Panc1 (cell line): ENCODE results near the gene KLHL2. TPM values are rescaled to one million over a fixed set of nuclear protein-coding genes. Genes with fewer than 3 reads are reported as not detected.
"Not testable (repeated sequence)": the region's sequence is repeated elsewhere in the genome, so short reads cannot be mapped to it uniquely, and the experiment has no call there.

Source experiments
- ATAC-seq: fragments of 200-7000 bp; cut with Tn5 transposase; 2 replicates; pipeline ENCODE4 v1.9.1; 2020; ENCODE audit warnings: mild to moderate bottlenecking, moderate library complexity
- BruUV-seq: library from RNA; stranded (reverse); fragments of 400-500 nt; replicated peaks from 2 replicates; lab custom pipeline; 2021; lab: Mats Ljungman, UMichigan
- CTCF ChIA-PET: fragments of 300-600 bp; sonication (Branson Sonifier 250); formaldehyde crosslinking; loops from one replicate; lab custom pipeline; 2022; ENCODE audit warnings: antibody characterized with exemption; lab: Charles Lee
- POLR2A ChIA-PET: fragments of 300-600 bp; sonication (Branson Sonifier 250); formaldehyde crosslinking; loops from one replicate; lab custom pipeline; 2022; ENCODE audit warnings: antibody characterized with exemption; lab: Charles Lee
- DNase-seq: peaks from one replicate; pipeline ENCODE4 v3.0.0-alpha.2; 2010; ENCODE audit warnings: low read depth, low spot score
- H3K27ac ChIP-seq: 2 replicates; pipeline ENCODE4 v1.5.1; 2011; ENCODE audit warnings: mild to moderate bottlenecking, low read length, inconsistent platforms
- H3K27me3 ChIP-seq: fragments of 200-500 bp; sonication (Bioruptor generic); 2 replicates; pipeline ENCODE4 v1.6.0; 2014; ENCODE audit warnings: low read length, inconsistent platforms; ENCODE audit not compliant: control insufficient read depth, insufficient read depth
- H3K36me3 ChIP-seq: fragments of 200-500 bp; sonication (Bioruptor generic); 2 replicates; pipeline ENCODE4 v1.5.1; 2014; ENCODE audit warnings: inconsistent platforms, mild to moderate bottlenecking, low read length, moderate library complexity; ENCODE audit not compliant: control insufficient read depth, insufficient read depth
- H3K4me1 ChIP-seq: 2 replicates; pipeline ENCODE4 v1.5.1; 2011; ENCODE audit warnings: inconsistent platforms, mild to moderate bottlenecking, low read length, moderate library complexity; ENCODE audit not compliant: control insufficient read depth, insufficient read depth
- H3K4me3 ChIP-seq, 2 experiments: 2 replicates each; pipeline ENCODE4 v1.5.1; 2011 to 2012; ENCODE audit warnings: low read depth in 2 of 2, low read length in 2 of 2, mild to moderate bottlenecking in 2 of 2, inconsistent platforms in 1 of 2, moderate library complexity in 1 of 2
- H3K9me3 ChIP-seq: fragments of 200-500 bp; sonication (Bioruptor generic); 2 replicates; pipeline ENCODE4 v1.5.1; 2014; ENCODE audit warnings: low read depth, mild to moderate bottlenecking, inconsistent platforms, low read length, moderate library complexity; ENCODE audit not compliant: control insufficient read depth, insufficient read depth
- CTCF ChIP-seq: fragments of 450-650 bp; IDR thresholded peaks from 2 replicates; pipeline ENCODE4 v1.5.1; 2017; ENCODE audit warnings: mild to moderate bottlenecking
- POLR2AphosphoS5 ChIP-seq: IDR thresholded peaks from 2 replicates; pipeline ENCODE4 v1.6.1; 2012; ENCODE audit warnings: mild to moderate bottlenecking, low read depth, low read length, moderate library complexity
- REST ChIP-seq, 2 experiments: IDR thresholded peaks; 2 replicates each; pipeline ENCODE4 v1.6.1; 2011 to 2012; ENCODE audit warnings: low read depth in 2 of 2, control low read depth in 1 of 2, low read length in 1 of 2, mild to moderate bottlenecking in 1 of 2, moderate library complexity in 1 of 2; ENCODE audit not compliant: insufficient read depth in 1 of 2
- SIN3A ChIP-seq: IDR thresholded peaks from 2 replicates; pipeline ENCODE4 v1.6.1; 2012; ENCODE audit warnings: low read depth, mild to moderate bottlenecking, low read length, moderate library complexity, borderline replicate concordance; ENCODE audit not compliant: insufficient read depth
- TCF7L2 ChIP-seq: IDR thresholded peaks from 2 replicates; pipeline ENCODE4 v1.6.1; 2011; ENCODE audit warnings: mild to moderate bottlenecking, low read depth, low read length, inconsistent platforms
- in situ Hi-C: cut with HindIII; loops from 2 replicates; pipeline ENCODE4 v1.10.0; 2016; ENCODE audit warnings: low sequenced_read_pairs, low pct_unique_long_range_greater_than_20kb
- intact Hi-C: fragments of 100-400 bp; cut with micrococcal nuclease; formaldehyde crosslinking; loops from one replicate; pipeline ENCODE4 v1.10.0; 2022; ENCODE audit not compliant: unreplicated experiment
- total RNA-seq: library from RNA; stranded (reverse); gene quantifications from one replicate; pipeline ENCODE4 v1.2.1, GENCODE V29; 2021; ENCODE audit not compliant: unreplicated experiment

The KLHL2 gene
- total RNA-seq, 1 experiment from 2014 or later, result 17.4 TPM

DNA sequence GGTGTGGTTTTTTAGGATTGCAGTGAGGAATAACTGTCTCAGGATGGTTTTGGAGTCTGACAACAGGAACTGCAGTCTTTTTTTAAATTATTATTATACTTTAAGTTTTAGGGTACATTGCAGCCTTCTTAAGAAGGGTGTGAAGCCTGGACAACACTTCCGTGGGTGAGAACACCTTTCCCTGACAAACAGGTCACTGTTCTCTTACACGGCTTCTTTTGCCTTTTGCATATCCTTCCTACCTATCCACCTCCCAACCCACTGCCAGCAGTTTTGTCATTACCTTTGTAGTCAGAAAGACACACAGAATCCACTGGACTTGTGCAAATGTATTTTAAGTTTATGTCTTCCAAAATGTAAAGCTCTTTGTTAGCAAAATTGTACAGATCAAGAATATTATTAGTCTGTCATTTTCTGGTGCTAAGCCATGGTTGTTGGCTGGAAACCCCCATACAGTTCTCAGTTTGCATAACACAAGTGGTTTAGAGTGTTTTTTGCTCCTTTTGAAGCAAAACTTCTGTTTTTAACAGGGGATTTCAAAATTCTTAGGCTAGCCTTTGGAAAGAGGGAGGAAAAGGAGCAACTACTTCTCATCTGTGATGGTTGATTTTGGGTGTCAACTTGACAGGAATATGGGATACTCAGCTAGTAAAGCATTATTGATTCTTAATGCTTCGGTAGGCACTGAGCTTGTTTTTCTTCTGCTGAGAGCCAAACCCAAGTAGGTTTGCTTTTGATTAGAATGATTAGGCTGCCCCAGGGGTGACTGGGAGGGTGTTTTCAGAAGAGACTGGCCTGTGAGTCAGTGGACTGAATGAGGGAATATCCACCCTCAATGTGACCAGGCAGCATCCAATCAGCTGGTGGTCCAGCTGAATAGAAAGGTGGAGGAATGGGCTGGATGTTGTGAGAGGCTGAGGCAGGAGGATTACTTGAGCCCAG lies 29.4 kb upstream of the KLHL2 start:
- Histone ChIP-seq H3K4me1 (no peaks in the 10 kb centered on the region), H3K27ac (no peak overlapping the region), H3K27me3 (no peaks in the 10 kb centered on the region), H3K4me3 (no peak overlapping the region), H3K36me3 (no peaks in the 10 kb centered on the region), H3K9me3 (no peaks in the 10 kb centered on the region)
- ATAC-seq (no peak), DNase-seq (no peak)
- in situ Hi-C loops, result no loop called here
- no peak for TF ChIP-seq TCF7L2
- no peak for TF ChIP-seq CTCF
- no peak for TF ChIP-seq POLR2AphosphoS5
- TF ChIP-seq REST (IDR thresholded peaks at IDR 0.05; ENCODE audit: insufficient read depth in 1 of 2, low read depth in 2 of 2, low read length in 1 of 2), result no peak
- no peak for TF ChIP-seq SIN3A
- intact Hi-C loops, result no loop called here
- BruUV-seq, result no TSS peak
- POLR2A ChIA-PET, result no interaction called here
- CTCF ChIA-PET, result no interaction called here

DNA sequence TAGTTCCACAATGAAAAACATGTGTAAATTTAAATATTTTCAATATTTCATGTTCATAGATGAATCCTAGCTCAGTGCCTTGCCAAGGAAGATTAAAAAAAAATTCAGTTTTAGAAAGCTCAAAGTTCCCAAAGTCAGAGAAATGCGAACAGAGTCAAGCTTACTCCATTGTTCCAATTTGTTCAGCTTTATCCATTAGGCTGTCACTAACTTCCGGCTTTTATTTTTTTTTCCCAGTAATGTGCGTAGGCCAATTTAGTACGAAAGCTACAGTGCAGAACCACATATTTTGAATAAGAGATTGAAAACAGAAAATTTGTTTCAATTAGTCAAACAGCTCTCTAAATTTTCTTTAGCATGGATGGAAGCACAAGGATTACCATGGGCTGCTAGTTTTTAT lies 23.1 kb upstream of the KLHL2 start:
- ChIA-PET CTCF (no interaction called here), POLR2A (no interaction called here)
- BruUV-seq, result no TSS peak
- ATAC-seq, result no peak
- Histone ChIP-seq H3K4me3 (no peak overlapping the region), H3K4me1 (no peaks in the 10 kb centered on the region), H3K36me3 (no peaks in the 10 kb centered on the region), H3K27ac (no peak overlapping the region), H3K9me3 (no peaks in the 10 kb centered on the region), H3K27me3 (no peaks in the 10 kb centered on the region)
- intact Hi-C loops, result no loop called here
- DNase-seq, result no peak
- in situ Hi-C loops, result no loop called here
- TF ChIP-seq POLR2AphosphoS5 (no peak), REST (IDR thresholded peaks at IDR 0.05; ENCODE audit: insufficient read depth in 1 of 2, low read depth in 2 of 2, low read length in 1 of 2) (no peak), SIN3A (no peak)

DNA sequence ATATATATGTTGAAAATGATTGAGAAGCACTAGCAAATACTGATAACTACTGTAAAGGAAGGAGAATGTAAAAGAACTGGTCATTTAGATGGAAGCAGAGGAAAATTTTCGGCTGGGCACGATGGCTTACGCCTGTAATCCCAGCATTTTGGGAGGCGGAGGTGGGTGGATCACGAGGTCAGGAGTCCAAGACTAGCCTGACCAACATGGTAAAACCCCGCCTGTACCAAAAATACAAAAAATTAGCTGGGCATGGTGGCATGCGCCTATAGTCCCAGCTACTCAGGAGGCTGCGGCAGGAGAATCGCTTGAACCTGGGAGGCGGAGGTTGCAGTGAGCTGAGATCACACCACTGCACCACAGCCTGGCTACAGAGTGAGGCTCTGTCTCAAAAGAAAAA lies 22.4 kb upstream of the KLHL2 start:
- intact Hi-C loops, H3K27me3 ChIP-seq, H3K9me3 ChIP-seq, H3K36me3 ChIP-seq, DNase-seq, in situ Hi-C loops, POLR2A ChIA-PET, CTCF ChIA-PET, H3K4me1 ChIP-seq, BruUV-seq, ATAC-seq, H3K4me3 ChIP-seq, H3K27ac ChIP-seq: not testable (repeated sequence)
